PC-9 (cell line): ENCODE data around the gene EGF. TPM values are rescaled to one million over a fixed set of nuclear protein-coding genes. Genes with fewer than 3 reads are reported as not detected.

ENCODE experiments used
- BruUV-seq: library from RNA; stranded (reverse); fragments of 400-500 nt; replicated peaks from 2 replicates; lab custom pipeline; 2021; lab: Mats Ljungman, UMichigan
- CTCF ChIA-PET: fragments of 300-600 bp; sonication (Branson Sonifier 250); formaldehyde crosslinking; loops from one replicate; lab custom pipeline; 2022; ENCODE audit warnings: antibody characterized with exemption; lab: Charles Lee
- POLR2A ChIA-PET: fragments of 300-600 bp; sonication (Branson Sonifier 250); formaldehyde crosslinking; loops from one replicate; lab custom pipeline; 2022; ENCODE audit warnings: antibody characterized with exemption; ENCODE audit not compliant: unreplicated experiment; lab: Charles Lee
- DNase-seq, 2 experiments: peaks; one replicate each; pipeline versions ENCODE4 v3.0.0 to v3.0.0-alpha.2; 2015 to 2022; ENCODE audit warnings: mixed read lengths in 1 of 2
- H2AFZ ChIP-seq: fragments of 200-600 bp; sonication (generic); 2 replicates; pipeline ENCODE4 v1.8.1; 2017; ENCODE audit warnings: antibody characterized with exemption
- H3F3A ChIP-seq: fragments of 200-600 bp; sonication (generic); 2 replicates; pipeline ENCODE4 v1.8.1; 2017; ENCODE audit warnings: antibody characterized with exemption, mild to moderate bottlenecking, low read depth; ENCODE audit not compliant: insufficient read depth
- H3K27ac ChIP-seq: fragments of 200-600 bp; sonication (generic); 2 replicates; pipeline ENCODE4 v1.6.1; 2016; ENCODE audit warnings: mixed run types
- H3K27me3 ChIP-seq: fragments of 200-600 bp; sonication (generic); 2 replicates; pipeline ENCODE4 v1.6.1; 2016; ENCODE audit warnings: low read depth, mixed run types; ENCODE audit not compliant: insufficient read depth
- H3K36me3 ChIP-seq: fragments of 200-600 bp; sonication (generic); 2 replicates; pipeline ENCODE4 v1.6.1; 2016; ENCODE audit warnings: low read depth, mixed run types
- H3K4me1 ChIP-seq: fragments of 200-600 bp; sonication (generic); replicated peaks from 2 replicates; pipeline ENCODE4 v1.6.1; 2016; ENCODE audit warnings: mixed run types; ENCODE audit not compliant: insufficient read depth
- H3K4me2 ChIP-seq: fragments of 200-600 bp; sonication (generic); 2 replicates; pipeline ENCODE4 v1.6.1; 2017; ENCODE audit warnings: mixed run types
- H3K4me3 ChIP-seq: fragments of 200-600 bp; sonication (generic); 2 replicates; pipeline ENCODE4 v1.6.1; 2016; ENCODE audit warnings: mixed run types
- H3K79me2 ChIP-seq: fragments of 200-600 bp; sonication (generic); 2 replicates; pipeline ENCODE4 v1.6.1; 2017; ENCODE audit warnings: low read depth, mixed run types
- H3K9me2 ChIP-seq: fragments of 200-600 bp; sonication (generic); 2 replicates; pipeline ENCODE4 v1.8.1; 2017; ENCODE audit warnings: mild to moderate bottlenecking; ENCODE audit not compliant: insufficient read depth
- H3K9me3 ChIP-seq: fragments of 200-600 bp; sonication (generic); 2 replicates; pipeline ENCODE4 v1.8.1; 2016; ENCODE audit warnings: low read depth; ENCODE audit not compliant: insufficient read depth
- H4K20me1 ChIP-seq: fragments of 200-600 bp; sonication (generic); 2 replicates; pipeline ENCODE4 v1.8.1; 2017; ENCODE audit not compliant: insufficient read depth
- EZH2 ChIP-seq: fragments of 200-600 bp; sonication (generic); IDR thresholded peaks from 2 replicates; pipeline ENCODE4 v1.8.0; 2017; ENCODE audit warnings: antibody characterized with exemption, low read depth
- intact Hi-C: fragments of 100-400 bp; cut with micrococcal nuclease; formaldehyde crosslinking; loops from one replicate; pipeline ENCODE4 v1.10.0; 2022; ENCODE audit not compliant: unreplicated experiment
- total RNA-seq: library from RNA; stranded (reverse); gene quantifications from 2 replicates; pipeline ENCODE4 v1.2.3, GENCODE V29; 2021
- TF ChIP-seq, protein P1 (sequence below): fragments of 200-600 bp; sonication (generic); conservative IDR thresholded peaks from 2 replicates; pipeline ENCODE4 v1.6.1; 2017; ENCODE audit warnings: mixed run types, antibody characterized with exemption, mild to moderate bottlenecking, moderate library complexity

EGF gene
- total RNA-seq, 1 experiment from 2014 or later = 20.4 TPM

DNA sequence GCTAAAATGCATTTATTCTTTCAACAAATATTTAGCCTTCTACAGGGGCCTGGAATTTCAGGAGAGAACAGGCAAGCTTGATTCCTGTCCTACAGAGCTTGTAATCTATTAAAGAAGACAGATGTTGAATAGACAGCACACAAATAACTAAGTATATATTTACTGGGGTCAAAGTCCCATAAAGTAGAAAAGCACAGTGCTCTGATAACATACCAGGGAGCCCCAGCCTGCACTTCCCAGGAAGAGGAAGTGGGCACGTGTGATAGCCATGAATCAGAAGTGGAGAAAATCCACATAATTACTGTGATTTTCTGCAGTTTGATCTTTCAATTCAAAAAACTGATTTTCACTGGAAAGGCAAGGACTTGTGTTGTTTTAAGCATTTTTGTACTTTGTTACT is 129.1 kb downstream of the EGF start:
- Histone ChIP-seq H3K4me3 (no peak overlapping the region), H4K20me1 (no peaks in the 10 kb centered on the region), H3K36me3 (no peaks in the 10 kb centered on the region), H3K27ac (no peak overlapping the region), H3K9me3 (no peaks in the 10 kb centered on the region), H3K9me2 (no peaks in the 10 kb centered on the region), H3K27me3 (no peaks in the 10 kb centered on the region), H3K4me1 (no peaks in the 10 kb centered on the region), H2AFZ (no peak overlapping the region), H3K4me2 (no peak overlapping the region), H3F3A (no peaks in the 10 kb centered on the region), H3K79me2 (no peaks in the 10 kb centered on the region)
- ChIA-PET POLR2A (no interaction called here), CTCF (no interaction called here)
- DNase-seq = no peak
- BruUV-seq = no TSS peak
- intact Hi-C loops = no loop called here
- TF ChIP-seq, protein P1, sequence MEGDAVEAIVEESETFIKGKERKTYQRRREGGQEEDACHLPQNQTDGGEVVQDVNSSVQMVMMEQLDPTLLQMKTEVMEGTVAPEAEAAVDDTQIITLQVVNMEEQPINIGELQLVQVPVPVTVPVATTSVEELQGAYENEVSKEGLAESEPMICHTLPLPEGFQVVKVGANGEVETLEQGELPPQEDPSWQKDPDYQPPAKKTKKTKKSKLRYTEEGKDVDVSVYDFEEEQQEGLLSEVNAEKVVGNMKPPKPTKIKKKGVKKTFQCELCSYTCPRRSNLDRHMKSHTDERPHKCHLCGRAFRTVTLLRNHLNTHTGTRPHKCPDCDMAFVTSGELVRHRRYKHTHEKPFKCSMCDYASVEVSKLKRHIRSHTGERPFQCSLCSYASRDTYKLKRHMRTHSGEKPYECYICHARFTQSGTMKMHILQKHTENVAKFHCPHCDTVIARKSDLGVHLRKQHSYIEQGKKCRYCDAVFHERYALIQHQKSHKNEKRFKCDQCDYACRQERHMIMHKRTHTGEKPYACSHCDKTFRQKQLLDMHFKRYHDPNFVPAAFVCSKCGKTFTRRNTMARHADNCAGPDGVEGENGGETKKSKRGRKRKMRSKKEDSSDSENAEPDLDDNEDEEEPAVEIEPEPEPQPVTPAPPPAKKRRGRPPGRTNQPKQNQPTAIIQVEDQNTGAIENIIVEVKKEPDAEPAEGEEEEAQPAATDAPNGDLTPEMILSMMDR = no peak
- no peak for TF ChIP-seq EZH2

GRCh38 chr4:110042545-110043517 is 130.1 kb downstream of the EGF start:
- no peaks in the 10 kb centered on the region for H3F3A ChIP-seq
- intact Hi-C loops = no loop called here
- ChIA-PET POLR2A (no interaction called here), CTCF (interaction anchor here (0.6 to 0.7 kb wide), 2 partner anchors 47 to 176 kb away, joined by 3 to 15 read pairs; no protein-coding TSS in a partner anchor)
- no TSS peak for BruUV-seq
- TF ChIP-seq, protein P1 = no peak
- no peak for TF ChIP-seq EZH2
- no peak overlapping the region for H2AFZ ChIP-seq
- H3K27me3 ChIP-seq = no peaks in the 10 kb centered on the region
- H3K79me2 ChIP-seq = no peaks in the 10 kb centered on the region
- DNase-seq = no peak
- H4K20me1 ChIP-seq = no peaks in the 10 kb centered on the region
- H3K36me3 ChIP-seq = no peaks in the 10 kb centered on the region
- no peak overlapping the region for H3K4me3 ChIP-seq
- H3K9me3 ChIP-seq = no peaks in the 10 kb centered on the region
- no peaks in the 10 kb centered on the region for H3K4me1 ChIP-seq
- H3K27ac ChIP-seq = no peak overlapping the region
- no peak overlapping the region for H3K4me2 ChIP-seq
- no peaks in the 10 kb centered on the region for H3K9me2 ChIP-seq

- no peak overlapping the region for H3K27ac ChIP-seq
- TF ChIP-seq, protein P1 = no peak
- no peak for TF ChIP-seq EZH2
- no peaks in the 10 kb centered on the region for H3K27me3 ChIP-seq
- H3K9me3 ChIP-seq = no peaks in the 10 kb centered on the region
- no peaks in the 10 kb centered on the region for H3K4me1 ChIP-seq
- no peaks in the 10 kb centered on the region for H3K9me2 ChIP-seq
- H3K4me2 ChIP-seq = no peak overlapping the region
- DNase-seq = no peak
- CTCF ChIA-PET = no interaction called here
- no peak overlapping the region for H3K4me3 ChIP-seq
- no peak overlapping the region for H2AFZ ChIP-seq
- H4K20me1 ChIP-seq = no peaks in the 10 kb centered on the region
- H3F3A ChIP-seq = no peaks in the 10 kb centered on the region
- BruUV-seq = no TSS peak
- H3K36me3 ChIP-seq = no peaks in the 10 kb centered on the region
- H3K79me2 ChIP-seq = no peaks in the 10 kb centered on the region
- intact Hi-C loops = no loop called here
- POLR2A ChIA-PET = no interaction called here
These were observed 133.9 kb downstream of the EGF start for GRCh38 chr4:110046588-110047049.
